Ishikawa (cell line): ENCODE results near the gene KIF26B.

Experiments used
- CEBPB ChIP-seq: IDR thresholded peaks from 2 replicates; pipeline ENCODE4 v1.6.1; 2012
- CREB1 ChIP-seq: IDR thresholded peaks from 2 replicates; pipeline ENCODE4 v1.6.1; 2012; ENCODE audit warnings: low read depth
- EGR1 ChIP-seq: IDR thresholded peaks from 2 replicates; pipeline ENCODE4 v1.6.1; 2012
- EP300 ChIP-seq: IDR thresholded peaks from 2 replicates; pipeline ENCODE4 v1.6.1; 2012; ENCODE audit warnings: borderline replicate concordance
- FOXM1 ChIP-seq: IDR thresholded peaks from 2 replicates; pipeline ENCODE4 v1.6.1; 2012; ENCODE audit warnings: low read depth, borderline replicate concordance
- MAX ChIP-seq: IDR thresholded peaks from 2 replicates; pipeline ENCODE4 v1.6.1; 2012
- NFIC ChIP-seq: IDR thresholded peaks from 2 replicates; pipeline ENCODE4 v1.6.1; 2012
- RAD21 ChIP-seq: IDR thresholded peaks from 2 replicates; pipeline ENCODE4 v1.6.1; 2012; ENCODE audit warnings: low read depth
- TAF1 ChIP-seq: IDR thresholded peaks from 2 replicates; pipeline ENCODE4 v1.6.1; 2012; ENCODE audit warnings: low read depth, mild to moderate bottlenecking
- TCF12 ChIP-seq: IDR thresholded peaks from 2 replicates; pipeline ENCODE4 v1.6.1; 2012; ENCODE audit warnings: low read depth
- TEAD4 ChIP-seq: IDR thresholded peaks from 2 replicates; pipeline ENCODE4 v1.6.1; 2012
- YY1 ChIP-seq: IDR thresholded peaks from 2 replicates; pipeline ENCODE4 v1.6.1; 2012; ENCODE audit warnings: low read depth
- ZBTB7A ChIP-seq: IDR thresholded peaks from 2 replicates; pipeline ENCODE4 v1.6.1; 2012; ENCODE audit warnings: low read depth
- TF ChIP-seq, protein P1 (sequence below): IDR thresholded peaks from 2 replicates; pipeline ENCODE4 v1.6.1; 2012
- TF ChIP-seq, protein P2 (sequence below): IDR thresholded peaks from 2 replicates; pipeline ENCODE4 v1.6.1; 2012; ENCODE audit warnings: low read depth, mild to moderate bottlenecking

Gene KIF26B

GRCh38 chr1:245648749-245649522 is 494.2 kb downstream of the KIF26B start:
- TF ChIP-seq CEBPB (no peak), YY1 (no peak)
- TF ChIP-seq, protein P1, sequence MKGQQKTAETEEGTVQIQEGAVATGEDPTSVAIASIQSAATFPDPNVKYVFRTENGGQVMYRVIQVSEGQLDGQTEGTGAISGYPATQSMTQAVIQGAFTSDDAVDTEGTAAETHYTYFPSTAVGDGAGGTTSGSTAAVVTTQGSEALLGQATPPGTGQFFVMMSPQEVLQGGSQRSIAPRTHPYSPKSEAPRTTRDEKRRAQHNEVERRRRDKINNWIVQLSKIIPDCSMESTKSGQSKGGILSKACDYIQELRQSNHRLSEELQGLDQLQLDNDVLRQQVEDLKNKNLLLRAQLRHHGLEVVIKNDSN, result no peak

- TF ChIP-seq EP300 (no peak), FOXM1 (no peak)
Measured at GRCh38 chr1:245649666-245650065, 494.9 kb downstream of the KIF26B start.

GRCh38 chr1:245650441-245650960 is 495.7 kb downstream of the KIF26B start:
- TF ChIP-seq EP300 (no peak), CREB1 (no peak), TCF12 (no peak), FOXM1 (no peak), MAX (no peak), ZBTB7A (no peak), TAF1 (no peak), NFIC (no peak), EGR1 (no peak), CEBPB (no peak), RAD21 (no peak), TEAD4 (no peak), YY1 (no peak)
- TF ChIP-seq, protein P2, sequence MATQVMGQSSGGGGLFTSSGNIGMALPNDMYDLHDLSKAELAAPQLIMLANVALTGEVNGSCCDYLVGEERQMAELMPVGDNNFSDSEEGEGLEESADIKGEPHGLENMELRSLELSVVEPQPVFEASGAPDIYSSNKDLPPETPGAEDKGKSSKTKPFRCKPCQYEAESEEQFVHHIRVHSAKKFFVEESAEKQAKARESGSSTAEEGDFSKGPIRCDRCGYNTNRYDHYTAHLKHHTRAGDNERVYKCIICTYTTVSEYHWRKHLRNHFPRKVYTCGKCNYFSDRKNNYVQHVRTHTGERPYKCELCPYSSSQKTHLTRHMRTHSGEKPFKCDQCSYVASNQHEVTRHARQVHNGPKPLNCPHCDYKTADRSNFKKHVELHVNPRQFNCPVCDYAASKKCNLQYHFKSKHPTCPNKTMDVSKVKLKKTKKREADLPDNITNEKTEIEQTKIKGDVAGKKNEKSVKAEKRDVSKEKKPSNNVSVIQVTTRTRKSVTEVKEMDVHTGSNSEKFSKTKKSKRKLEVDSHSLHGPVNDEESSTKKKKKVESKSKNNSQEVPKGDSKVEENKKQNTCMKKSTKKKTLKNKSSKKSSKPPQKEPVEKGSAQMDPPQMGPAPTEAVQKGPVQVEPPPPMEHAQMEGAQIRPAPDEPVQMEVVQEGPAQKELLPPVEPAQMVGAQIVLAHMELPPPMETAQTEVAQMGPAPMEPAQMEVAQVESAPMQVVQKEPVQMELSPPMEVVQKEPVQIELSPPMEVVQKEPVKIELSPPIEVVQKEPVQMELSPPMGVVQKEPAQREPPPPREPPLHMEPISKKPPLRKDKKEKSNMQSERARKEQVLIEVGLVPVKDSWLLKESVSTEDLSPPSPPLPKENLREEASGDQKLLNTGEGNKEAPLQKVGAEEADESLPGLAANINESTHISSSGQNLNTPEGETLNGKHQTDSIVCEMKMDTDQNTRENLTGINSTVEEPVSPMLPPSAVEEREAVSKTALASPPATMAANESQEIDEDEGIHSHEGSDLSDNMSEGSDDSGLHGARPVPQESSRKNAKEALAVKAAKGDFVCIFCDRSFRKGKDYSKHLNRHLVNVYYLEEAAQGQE, result no peak
- TF ChIP-seq, protein P1, result no peak

DNA sequence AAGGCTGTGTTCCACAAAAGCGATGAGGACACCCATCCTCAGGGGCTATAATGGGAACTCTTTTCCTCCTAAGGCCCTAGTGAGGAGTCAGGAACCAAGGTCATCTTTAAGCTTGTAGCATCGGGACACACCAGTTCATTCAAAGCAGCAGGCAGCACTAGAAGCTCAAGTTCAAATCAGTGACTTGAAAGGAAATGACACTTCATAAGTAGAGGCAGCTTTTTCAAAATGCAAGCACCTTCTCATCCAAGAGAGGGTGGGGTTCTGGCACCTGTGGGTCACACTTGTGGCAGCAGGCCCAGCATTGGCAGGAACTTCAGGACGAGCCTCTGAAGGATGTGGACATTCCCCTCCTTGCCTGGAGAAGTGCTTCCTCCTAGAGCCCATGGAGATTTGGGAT is 496.3 kb downstream of the KIF26B start:
- TF ChIP-seq RAD21 (no peak), EGR1 (no peak), YY1 (no peak), CREB1 (no peak), TEAD4 (no peak), CEBPB (no peak), TCF12 (no peak), ZBTB7A (no peak), EP300 (no peak), NFIC (no peak)
- TF ChIP-seq, protein P2, result no peak

DNA sequence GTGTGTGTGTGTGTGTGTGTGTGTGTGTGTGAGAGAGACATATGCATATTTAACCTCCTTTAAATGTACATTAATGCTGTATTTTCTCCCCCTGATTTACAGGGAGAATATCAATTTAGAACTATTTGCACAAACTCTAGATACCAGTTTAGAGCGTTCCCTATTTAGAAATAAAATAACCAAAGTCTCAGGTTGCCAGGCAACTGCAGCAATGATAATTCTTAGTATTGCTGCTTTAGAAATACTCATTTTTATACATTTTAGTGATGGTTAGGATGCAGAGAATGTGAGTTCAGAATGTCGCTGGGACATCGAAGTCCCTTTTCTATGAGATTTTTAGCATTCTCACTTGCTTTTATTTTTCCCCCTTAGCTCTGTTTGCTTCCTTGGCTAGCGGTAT is 497.3 kb downstream of the KIF26B start:
- TF ChIP-seq FOXM1 (no peak), CEBPB (no peak), EGR1 (no peak), RAD21 (no peak), YY1 (no peak)
- TF ChIP-seq, protein P1, result no peak

DNA sequence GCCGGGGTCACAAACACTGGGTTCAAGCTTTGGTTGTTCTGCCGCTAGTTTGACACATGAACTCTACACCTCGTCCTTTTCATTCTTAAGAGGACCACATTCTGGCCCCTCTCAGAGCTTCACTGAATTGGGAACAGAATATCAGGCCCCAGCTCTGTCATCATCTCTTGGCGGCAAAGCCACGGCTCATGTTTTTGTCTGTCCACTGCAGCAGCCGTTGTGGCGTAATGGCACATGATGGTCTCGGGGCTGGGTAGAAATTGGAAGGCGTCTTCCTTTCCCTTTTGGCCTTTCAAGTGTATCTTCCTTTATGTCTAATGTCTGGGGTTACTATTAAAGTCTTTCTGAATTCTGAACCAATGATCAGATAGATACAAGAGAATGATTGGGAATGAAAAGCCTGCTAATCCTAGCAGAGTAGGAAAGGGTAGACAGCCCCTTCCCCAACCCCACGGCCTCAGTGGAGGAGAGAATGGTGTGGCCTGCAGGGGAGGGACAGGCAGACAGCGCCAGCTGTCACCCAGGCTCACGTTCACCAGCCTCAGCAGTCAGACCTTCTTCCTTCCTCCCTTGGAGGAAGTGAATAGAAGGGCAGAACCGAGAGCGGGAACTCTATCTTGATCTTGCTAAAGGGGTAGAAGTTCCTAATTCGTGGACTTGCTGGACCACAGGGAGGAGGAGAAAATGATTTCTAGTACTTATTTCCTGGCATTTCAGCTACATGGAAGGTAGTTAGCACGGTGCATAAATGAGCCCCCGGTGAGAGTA is 498.1 kb downstream of the KIF26B start:
- TF ChIP-seq TEAD4 (no peak), TCF12 (no peak), CREB1 (no peak), NFIC (no peak), FOXM1 (no peak), CEBPB (no peak), YY1 (no peak), EGR1 (no peak), RAD21 (no peak), EP300 (no peak), TAF1 (no peak), MAX (no peak)
- TF ChIP-seq, protein P1, result no peak
